Measurements from ENCODE around the gene UFSP1.

DNA sequence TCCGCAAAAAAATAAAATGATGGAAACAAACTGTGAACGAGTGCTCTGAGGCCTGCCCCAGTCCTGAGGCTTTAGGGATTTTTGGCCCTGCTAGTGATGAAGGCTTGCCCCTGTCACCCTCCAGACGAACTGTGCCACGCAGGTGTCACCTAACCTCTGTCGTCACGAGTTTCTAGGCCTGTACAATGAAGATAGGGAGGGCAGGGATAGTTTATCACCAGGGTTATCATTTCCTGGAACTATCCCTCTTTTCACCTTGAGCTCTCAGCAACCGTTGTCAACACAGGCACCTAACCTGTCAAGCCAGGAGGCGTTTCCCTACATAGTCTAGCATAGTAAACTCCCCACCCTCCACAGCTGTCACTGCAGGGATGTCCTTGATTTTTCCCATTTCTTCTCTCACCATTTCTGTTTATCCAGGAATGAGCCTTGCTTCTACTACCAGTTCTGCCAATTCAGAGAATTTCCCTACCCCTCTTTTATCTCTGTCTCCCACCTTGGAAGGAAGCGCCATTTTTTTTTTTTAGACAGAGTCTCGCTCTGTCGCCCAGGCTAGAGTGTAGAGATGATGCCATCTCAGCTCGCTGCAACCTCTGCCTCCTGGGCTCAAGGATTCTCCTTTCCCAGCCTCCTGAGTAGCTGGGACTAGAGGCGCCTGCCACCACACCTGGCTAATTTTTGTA, 8.4 kb upstream of the UFSP1 start:
- TF ChIP-seq, protein P1, sequence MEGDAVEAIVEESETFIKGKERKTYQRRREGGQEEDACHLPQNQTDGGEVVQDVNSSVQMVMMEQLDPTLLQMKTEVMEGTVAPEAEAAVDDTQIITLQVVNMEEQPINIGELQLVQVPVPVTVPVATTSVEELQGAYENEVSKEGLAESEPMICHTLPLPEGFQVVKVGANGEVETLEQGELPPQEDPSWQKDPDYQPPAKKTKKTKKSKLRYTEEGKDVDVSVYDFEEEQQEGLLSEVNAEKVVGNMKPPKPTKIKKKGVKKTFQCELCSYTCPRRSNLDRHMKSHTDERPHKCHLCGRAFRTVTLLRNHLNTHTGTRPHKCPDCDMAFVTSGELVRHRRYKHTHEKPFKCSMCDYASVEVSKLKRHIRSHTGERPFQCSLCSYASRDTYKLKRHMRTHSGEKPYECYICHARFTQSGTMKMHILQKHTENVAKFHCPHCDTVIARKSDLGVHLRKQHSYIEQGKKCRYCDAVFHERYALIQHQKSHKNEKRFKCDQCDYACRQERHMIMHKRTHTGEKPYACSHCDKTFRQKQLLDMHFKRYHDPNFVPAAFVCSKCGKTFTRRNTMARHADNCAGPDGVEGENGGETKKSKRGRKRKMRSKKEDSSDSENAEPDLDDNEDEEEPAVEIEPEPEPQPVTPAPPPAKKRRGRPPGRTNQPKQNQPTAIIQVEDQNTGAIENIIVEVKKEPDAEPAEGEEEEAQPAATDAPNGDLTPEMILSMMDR (IDR thresholded peaks at IDR 0.05 in 4 of 5, conservative IDR thresholded peaks at IDR 0.05 in 1 of 5), result no peak
- no peak for TF ChIP-seq POLR2A (IDR thresholded peaks at IDR 0.05)

Measured in gastrocnemius medialis (tissue), 4 donors.